KBM-7 (cell line): ENCODE data around the gene FAM9C.
A peak's percentile ranks its signal among the peaks of the same experiment; 100 is the strongest.
"Not testable (repeated sequence)": the region's sequence is repeated elsewhere in the genome, so short reads cannot be mapped to it uniquely, and the experiment has no call there.

Experiments
- DNase-seq: peaks from one replicate; pipeline ENCODE4 v3.0.0-alpha.2; 2015
- in situ Hi-C: fragments of 300-500 bp; cut with MboI; formaldehyde crosslinking; loops from 2 replicates; pipeline ENCODE4 v1.14.3; 2020; ENCODE audit warnings: low sequenced_read_pairs, low pct_unique_long_range_greater_than_20kb, mixed read lengths

Gene FAM9C

GRCh38 chrX:13044441-13044840 lies at the start of gene FAM9C:
Gene FAM9C, minus strand, starts transcription at chrX:13044620. Its CDS starts 831 bp downstream, at chrX:13043789.
- in situ Hi-C loops: no loop called here
- DNase-seq: no peak

DNA sequence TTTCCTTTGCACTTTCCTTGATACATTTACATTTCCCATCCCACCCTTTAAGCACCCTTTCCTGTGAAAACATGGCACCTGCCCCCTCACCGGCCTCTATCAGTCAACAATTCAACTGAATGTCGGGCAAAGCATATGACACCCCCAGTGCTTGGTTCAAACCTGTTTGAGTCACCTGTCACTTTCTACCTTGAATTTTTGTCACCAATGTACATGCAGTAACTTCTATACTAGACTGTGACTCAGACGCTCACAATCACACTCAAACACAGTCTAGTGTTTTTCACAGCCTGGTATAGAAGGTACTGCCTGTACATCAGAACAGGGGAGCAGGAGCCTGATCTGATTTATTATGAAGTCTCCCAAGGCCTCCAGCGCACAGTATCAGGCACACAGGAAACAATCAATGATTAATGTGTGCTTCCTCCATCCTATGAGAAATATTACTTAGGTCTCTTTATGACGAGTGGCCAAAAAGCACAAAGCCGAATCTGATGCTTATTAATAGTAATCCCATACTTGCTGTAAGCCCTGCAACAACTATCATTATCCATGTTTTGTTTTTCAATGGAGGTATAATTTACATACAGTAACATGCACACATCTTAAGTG lies 49.2 kb upstream of the FAM9C start:
- in situ Hi-C loops: loop anchor here (25.0 kb wide), 1 partner anchor 394 kb away; no protein-coding TSS in a partner anchor
- DNase-seq: no peak

DNA sequence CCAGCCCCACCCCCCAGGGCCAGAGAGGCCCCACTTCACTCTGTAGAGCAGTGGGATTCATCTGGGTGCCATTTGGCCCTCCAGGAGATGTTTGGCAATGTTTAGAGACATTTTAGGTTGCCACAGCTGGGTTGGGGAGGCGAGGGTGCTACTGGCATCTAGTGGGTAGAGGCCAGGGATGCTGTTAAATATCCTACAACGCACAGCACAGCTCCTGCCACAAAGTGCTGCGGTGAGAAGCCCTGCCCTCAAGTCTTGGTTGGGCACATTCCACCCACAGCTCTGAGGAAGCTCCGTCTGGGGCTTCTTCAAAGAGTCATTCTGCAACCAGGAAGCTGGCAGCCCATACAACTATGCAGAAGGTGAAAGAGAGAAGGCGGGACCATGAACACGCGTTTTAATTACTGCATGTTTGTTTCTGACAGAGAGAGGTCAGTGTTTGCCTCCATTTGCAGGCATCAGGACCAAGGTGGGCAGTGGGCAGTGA lies 48.1 kb upstream of the FAM9C start:
- in situ Hi-C loops: loop anchor here (25.0 kb wide), 1 partner anchor 395 kb away; no protein-coding TSS in a partner anchor
- peak; percentile 80 for DNase-seq

GRCh38 chrX:13091111-13091765 lies 46.8 kb upstream of the FAM9C start:
- in situ Hi-C loops: loop anchor here (25.0 kb wide), 1 partner anchor 396 kb away; no protein-coding TSS in a partner anchor
- peak; percentile 83 for DNase-seq

- in situ Hi-C loops: loop anchor here (25.0 kb wide), 1 partner anchor 397 kb away; no protein-coding TSS in a partner anchor
- DNase-seq: peak; percentile 71
These were observed 46.1 kb upstream of the FAM9C start for GRCh38 chrX:13090339-13091110.

- no peak for DNase-seq
- in situ Hi-C loops: loop anchor here (25.0 kb wide), 1 partner anchor 397 kb away; no protein-coding TSS in a partner anchor
These were observed 45.6 kb upstream of the FAM9C start for GRCh38 chrX:13090027-13090338.

GRCh38 chrX:13088156-13088487 lies 43.7 kb upstream of the FAM9C start:
- in situ Hi-C loops: loop anchor here (10.0 to 25.0 kb wide), 2 partner anchors 103 to 399 kb away; no protein-coding TSS in a partner anchor
- peak; percentile 62 for DNase-seq

GRCh38 chrX:13087322-13088155 lies 43.1 kb upstream of the FAM9C start:
- in situ Hi-C loops: loop anchor here (10.0 to 25.0 kb wide), 2 partner anchors 103 to 400 kb away; no protein-coding TSS in a partner anchor
- DNase-seq: peak; percentile 96

GRCh38 chrX:13086793-13087321 lies 42.4 kb upstream of the FAM9C start:
- in situ Hi-C loops: loop anchor here (10.0 to 25.0 kb wide), 2 partner anchors 102 to 400 kb away; no protein-coding TSS in a partner anchor
- not testable (repeated sequence) for DNase-seq

DNA sequence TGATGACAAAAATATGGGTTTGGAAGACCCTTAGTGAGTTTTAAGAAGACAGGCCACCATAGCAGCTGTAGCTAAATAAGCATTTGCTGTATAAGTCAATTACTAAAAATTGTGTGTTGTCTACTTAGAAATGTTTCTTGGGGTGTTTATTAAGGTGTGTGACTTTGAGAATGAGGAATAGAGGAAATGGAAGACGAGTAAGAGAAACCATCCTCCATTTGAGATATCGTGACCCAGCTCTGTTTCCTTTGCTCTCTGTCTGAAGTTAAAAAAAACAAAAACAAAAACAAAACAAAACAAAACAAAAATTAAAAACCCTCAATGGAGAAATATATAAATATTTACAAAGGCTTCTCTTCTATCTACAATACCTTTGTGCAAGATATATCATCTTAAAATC lies 41.7 kb upstream of the FAM9C start:
- no peak for DNase-seq
- in situ Hi-C loops: loop anchor here (10.0 to 25.0 kb wide), 2 partner anchors 101 to 401 kb away; no protein-coding TSS in a partner anchor

DNA sequence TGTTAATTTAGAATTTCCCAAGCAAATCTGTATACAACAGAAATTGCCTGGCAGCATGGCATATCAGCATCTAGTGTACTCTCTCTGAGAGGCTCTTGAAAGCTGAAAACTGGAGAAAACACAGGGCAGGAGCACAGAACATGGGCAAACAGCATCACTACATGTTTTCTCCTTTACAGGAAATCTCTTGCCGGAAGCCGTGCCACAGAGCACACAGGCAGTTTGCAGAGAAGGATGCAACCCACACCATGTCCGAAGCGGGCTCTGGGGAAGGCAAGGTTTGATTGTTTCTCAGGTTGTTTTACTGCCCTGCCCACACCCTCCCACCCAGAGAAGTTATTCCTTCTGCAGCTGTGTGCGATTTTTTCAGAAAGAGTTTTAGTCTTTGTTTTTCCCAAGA lies 41.1 kb upstream of the FAM9C start:
- in situ Hi-C loops: loop anchor here (10.0 to 25.0 kb wide), 2 partner anchors 101 to 402 kb away; no protein-coding TSS in a partner anchor
- peak; percentile 79 for DNase-seq

DNA sequence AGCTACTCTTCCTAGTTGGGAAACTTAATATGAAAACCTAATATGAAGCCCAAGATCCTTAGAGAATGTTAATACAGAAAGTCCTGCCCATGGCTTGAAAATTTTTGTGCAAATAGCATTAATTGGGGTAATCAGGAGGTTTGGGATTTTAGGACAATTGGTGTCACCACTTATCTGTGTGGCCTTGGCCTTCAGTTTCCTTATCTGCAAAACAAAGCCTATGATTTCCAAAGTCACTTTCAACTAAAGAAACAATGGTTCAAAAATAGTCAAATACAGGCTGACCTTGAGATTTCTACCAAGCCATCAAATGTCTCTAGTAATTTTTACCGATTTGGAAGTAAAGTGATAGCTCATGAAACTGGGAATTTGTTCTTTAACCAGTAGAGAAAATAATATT lies 40.2 kb upstream of the FAM9C start:
- no peak for DNase-seq
- in situ Hi-C loops: loop anchor here (10.0 to 25.0 kb wide), 2 partner anchors 100 to 403 kb away; no protein-coding TSS in a partner anchor

GRCh38 chrX:13083755-13084326 lies 39.4 kb upstream of the FAM9C start:
- in situ Hi-C loops: loop anchor here (10.0 to 25.0 kb wide), 2 partner anchors 99 to 403 kb away; no protein-coding TSS in a partner anchor
- DNase-seq: not testable (repeated sequence)

DNA sequence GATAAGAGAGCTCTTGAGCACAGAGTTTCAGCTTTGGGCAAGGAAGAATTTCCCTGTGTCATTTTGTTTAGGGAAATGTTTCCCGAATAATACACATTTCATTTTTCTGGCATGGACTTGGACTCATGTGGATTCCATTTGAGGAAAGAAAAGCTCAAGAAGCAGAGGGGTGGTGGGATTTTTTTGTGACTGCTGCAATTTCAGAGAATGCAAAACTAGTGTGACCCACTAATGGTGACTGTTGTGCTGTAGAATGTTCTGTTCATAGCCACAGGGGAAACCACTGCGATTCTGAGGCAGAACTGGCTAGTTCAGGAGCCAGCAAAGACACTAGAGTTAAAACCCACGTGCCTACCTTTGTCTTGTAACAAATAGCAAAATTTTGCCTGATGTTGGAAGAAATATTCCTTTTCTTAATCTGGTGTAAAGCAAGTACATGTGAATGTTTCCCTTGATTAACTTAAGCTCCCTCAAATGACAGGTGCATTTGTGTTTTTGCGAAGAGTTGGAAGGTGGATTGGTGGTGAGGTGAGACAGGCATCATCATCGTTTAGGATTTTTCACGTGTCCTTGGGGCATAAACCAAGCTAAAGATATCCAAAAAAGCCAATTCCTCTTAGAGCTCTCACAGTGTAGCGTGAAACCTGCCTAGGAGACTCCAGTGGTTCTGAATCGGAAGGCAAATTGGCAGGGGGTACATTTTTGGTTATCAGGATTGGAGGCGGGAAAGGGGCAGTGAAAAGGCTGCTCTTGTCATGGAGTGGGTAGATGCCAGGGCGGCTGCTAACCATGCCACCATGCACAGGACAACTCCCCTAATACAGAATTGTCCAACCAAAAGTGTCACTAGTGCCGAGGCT lies 38.0 kb upstream of the FAM9C start:
- no peak for DNase-seq

GRCh38 chrX:13081395-13082205 lies 37.2 kb upstream of the FAM9C start:
- DNase-seq: peak; percentile 76
- in situ Hi-C loops: loop anchor here (10.0 to 25.0 kb wide), 2 partner anchors 97 to 406 kb away; no protein-coding TSS in a partner anchor

More for the DNA sequence above, 38.0 kb upstream of the FAM9C start:
- in situ Hi-C loops: loop anchor here (10.0 to 25.0 kb wide), 2 partner anchors 98 to 405 kb away; no protein-coding TSS in a partner anchor
